Peyer's patch (tissue), 4 donors: Measurements from ENCODE around the gene PLK4.

ENCODE experiments used
- POLR2A ChIP-seq, 2 donors: fragments of 450-650 bp; IDR thresholded peaks; one replicate each; pipeline ENCODE4 v1.5.1; 2017; ENCODE audit warnings: antibody characterized with exemption in 2 of 2, mild to moderate bottlenecking in 2 of 2, moderate library complexity in 2 of 2
- TF ChIP-seq, protein P1 (sequence below), 6 experiments: fragments of 450-650 bp in 4 of 6; fragments of 200-600 bp in 2 of 6; sonication (generic) in 1 of 6; IDR thresholded peaks; one replicate each; pipeline ENCODE4 v1.5.1; 2017 to 2019; ENCODE audit warnings: antibody characterized with exemption in 6 of 6, mild to moderate bottlenecking in 3 of 6, moderate library complexity in 1 of 6

DNA sequence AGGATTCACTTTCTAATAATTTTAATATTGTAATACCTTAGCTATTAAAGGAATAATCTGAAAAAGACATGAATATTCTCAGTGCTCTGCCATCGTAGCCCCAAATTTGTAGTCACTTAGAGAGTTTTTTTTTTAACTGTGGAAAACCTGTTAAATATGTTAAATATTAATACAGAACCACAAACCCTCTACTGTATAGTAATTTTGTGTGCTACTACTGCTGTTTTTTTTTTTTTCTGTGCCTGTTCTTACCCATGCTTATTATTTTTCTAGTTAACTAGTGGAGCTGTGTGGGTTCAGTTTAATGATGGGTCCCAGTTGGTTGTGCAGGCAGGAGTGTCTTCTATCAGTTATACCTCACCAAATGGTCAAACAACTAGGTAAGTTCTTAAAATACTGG lies 15.8 kb downstream of the PLK4 start:
- TF ChIP-seq, protein P1, sequence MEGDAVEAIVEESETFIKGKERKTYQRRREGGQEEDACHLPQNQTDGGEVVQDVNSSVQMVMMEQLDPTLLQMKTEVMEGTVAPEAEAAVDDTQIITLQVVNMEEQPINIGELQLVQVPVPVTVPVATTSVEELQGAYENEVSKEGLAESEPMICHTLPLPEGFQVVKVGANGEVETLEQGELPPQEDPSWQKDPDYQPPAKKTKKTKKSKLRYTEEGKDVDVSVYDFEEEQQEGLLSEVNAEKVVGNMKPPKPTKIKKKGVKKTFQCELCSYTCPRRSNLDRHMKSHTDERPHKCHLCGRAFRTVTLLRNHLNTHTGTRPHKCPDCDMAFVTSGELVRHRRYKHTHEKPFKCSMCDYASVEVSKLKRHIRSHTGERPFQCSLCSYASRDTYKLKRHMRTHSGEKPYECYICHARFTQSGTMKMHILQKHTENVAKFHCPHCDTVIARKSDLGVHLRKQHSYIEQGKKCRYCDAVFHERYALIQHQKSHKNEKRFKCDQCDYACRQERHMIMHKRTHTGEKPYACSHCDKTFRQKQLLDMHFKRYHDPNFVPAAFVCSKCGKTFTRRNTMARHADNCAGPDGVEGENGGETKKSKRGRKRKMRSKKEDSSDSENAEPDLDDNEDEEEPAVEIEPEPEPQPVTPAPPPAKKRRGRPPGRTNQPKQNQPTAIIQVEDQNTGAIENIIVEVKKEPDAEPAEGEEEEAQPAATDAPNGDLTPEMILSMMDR (IDR thresholded peaks at IDR 0.05): no peak
- TF ChIP-seq POLR2A (IDR thresholded peaks at IDR 0.05): no peak
